ENCODE measurements around the gene LIN7C.

LIN7C gene

GRCh38 chr11:27445625-27446024 is 60.9 kb downstream of the LIN7C start:
- DNase-seq (ENCODE audit: low spot score), result no peak

GRCh38 chr11:27444801-27445215 is 61.8 kb downstream of the LIN7C start:
- peak; percentile 45 for DNase-seq (ENCODE audit: low spot score)
